GM12878 (cell line): ENCODE data around the gene SF3A1. TPM values are rescaled to one million over a fixed set of nuclear protein-coding genes. Genes with fewer than 3 reads are reported as not detected.
"Not testable (repeated sequence)": the region's sequence is repeated elsewhere in the genome, so short reads cannot be mapped to it uniquely, and the experiment has no call there.

Experiments
- ATAC-seq: fragments of 200-7000 bp; cut with Tn5 transposase; 3 replicates; pipeline ENCODE4 v1.9.1; 2020; ENCODE audit warnings: mild to moderate bottlenecking, moderate library complexity
- BruUV-seq: library from RNA; stranded (reverse); fragments of 400-500 nt; replicated peaks from 2 replicates; lab custom pipeline; 2021; lab: Mats Ljungman, UMichigan
- CTCF ChIA-PET: fragments of 300-600 bp; sonication (Branson Sonifier 250); formaldehyde crosslinking; extraction: SDS; loops from one replicate; lab custom pipeline; 2021; ENCODE audit warnings: inconsistent platforms; lab: Yijun Ruan, JAX
- POLR2A ChIA-PET: fragments of 350-600 bp; formaldehyde crosslinking; extraction: SDS; loops from one replicate; lab custom pipeline; 2021; ENCODE audit warnings: inconsistent platforms; lab: Charles Lee
- RAD21 ChIA-PET: fragments of 300-600 bp; sonication (Branson Sonifier 250); formaldehyde crosslinking; loops from one replicate; lab custom pipeline; 2023; ENCODE audit warnings: antibody characterized with exemption; ENCODE audit not compliant: unreplicated experiment; lab: Charles Lee
- SMC1A ChIA-PET: fragments of 300-600 bp; sonication (Branson Sonifier 250); formaldehyde crosslinking; loops from one replicate; lab custom pipeline; 2023; ENCODE audit not compliant: unreplicated experiment, uncharacterized antibody; lab: Charles Lee
- DNase-seq: peaks from one replicate; pipeline ENCODE4 v3.0.0-alpha.2; 2011; ENCODE audit warnings: low read depth, low spot score
- FAIRE-seq: peaks from 3 replicates; lab custom pipeline; 2011; peaks lifted over from hg19 to GRCh38; lab: Jason Lieb, UNC
- H2AFZ ChIP-seq: 2 replicates; pipeline ENCODE4 v1.6.0; 2011; ENCODE audit warnings: low read depth, low read length, control low read depth; ENCODE audit not compliant: control insufficient read depth
- H3K27ac ChIP-seq: 2 replicates; pipeline ENCODE4 v1.5.1; 2011; ENCODE audit warnings: control low read depth; ENCODE audit not compliant: control insufficient read depth, insufficient read depth
- H3K27me3 ChIP-seq, 2 experiments: replicated peaks in 1 of 2; 2 replicates each; pipeline versions ENCODE4 v1.6.0 to v1.6.1; 2011; ENCODE audit warnings: low read length in 1 of 2; ENCODE audit not compliant: control insufficient read depth in 2 of 2, insufficient read depth in 2 of 2
- H3K36me3 ChIP-seq, 2 experiments: 2 replicates each; pipeline ENCODE4 v1.5.1; 2011; ENCODE audit warnings: low read length in 1 of 2; ENCODE audit not compliant: control insufficient read depth in 2 of 2, insufficient read depth in 2 of 2
- H3K4me1 ChIP-seq: 2 replicates; pipeline ENCODE4 v1.6.1; 2011; ENCODE audit warnings: mild to moderate bottlenecking, low read length, moderate library complexity, mixed read lengths; ENCODE audit not compliant: control insufficient read depth, insufficient read depth
- H3K4me2 ChIP-seq: 2 replicates; pipeline ENCODE4 v1.6.0; 2011; ENCODE audit warnings: control low read depth; ENCODE audit not compliant: control insufficient read depth, insufficient read depth
- H3K4me3 ChIP-seq: fragments of 200-600 bp; sonication (generic); 2 replicates; pipeline ENCODE4 v1.5.1; 2016
- H3K79me2 ChIP-seq: 2 replicates; pipeline ENCODE4 v1.6.0; 2011; ENCODE audit warnings: low read length; ENCODE audit not compliant: control insufficient read depth, insufficient read depth
- H3K9ac ChIP-seq: 2 replicates; pipeline ENCODE4 v1.8.0; 2011; ENCODE audit warnings: low read length, control low read depth, mixed read lengths; ENCODE audit not compliant: control insufficient read depth, insufficient read depth
- H3K9me3 ChIP-seq: replicated peaks from 3 replicates; pipeline ENCODE4 v1.5.1; 2011; ENCODE audit warnings: mild to moderate bottlenecking, low read length; ENCODE audit not compliant: control insufficient read depth, insufficient read depth
- H4K20me1 ChIP-seq: 2 replicates; pipeline ENCODE4 v1.6.0; 2011; ENCODE audit not compliant: control insufficient read depth, insufficient read depth
- CBX3 ChIP-seq: fragments of 200-600 bp; sonication (generic); IDR thresholded peaks from 2 replicates; pipeline ENCODE4 v1.6.1; 2016; ENCODE audit warnings: low read depth, borderline replicate concordance
- ESRRA ChIP-seq: IDR thresholded peaks from 2 replicates; pipeline ENCODE4 v1.6.1; 2012; ENCODE audit warnings: mild to moderate bottlenecking, low read length, improper control_type of control experiment
- ETV6 ChIP-seq, 2 experiments: fragments of 450-650 bp in 1 of 2; IDR thresholded peaks in 1 of 2; conservative IDR thresholded peaks in 1 of 2; 2 replicates each; pipeline ENCODE4 v1.6.1; 2014; ENCODE audit warnings: antibody characterized with exemption in 1 of 2, borderline replicate concordance in 1 of 2, low read depth in 1 of 2, mild to moderate bottlenecking in 1 of 2, moderate library complexity in 1 of 2
- EZH2 ChIP-seq: IDR thresholded peaks from 2 replicates; pipeline ENCODE4 v1.6.1; 2012; ENCODE audit warnings: low read depth, mild to moderate bottlenecking, control low read depth, inconsistent platforms, low read length, borderline replicate concordance; ENCODE audit not compliant: control insufficient read depth
- IKZF2 ChIP-seq, 2 experiments: fragments of 450-650 bp; IDR thresholded peaks; 2 replicates each; pipeline ENCODE4 v1.6.1; 2017; ENCODE audit warnings: mild to moderate bottlenecking in 2 of 2, moderate library complexity in 2 of 2
- LARP7 ChIP-seq: fragments of 450-650 bp; IDR thresholded peaks from 2 replicates; pipeline ENCODE4 v1.6.1; 2017; ENCODE audit warnings: mild to moderate bottlenecking
- NFIC ChIP-seq: IDR thresholded peaks from 2 replicates; pipeline ENCODE4 v1.6.1; 2012; ENCODE audit warnings: low read depth, mild to moderate bottlenecking, inconsistent platforms, low read length, moderate library complexity
- PBX3 ChIP-seq: IDR thresholded peaks from 2 replicates; pipeline ENCODE4 v1.6.1; 2011; ENCODE audit warnings: mild to moderate bottlenecking, low read depth, low read length, moderate library complexity; ENCODE audit not compliant: insufficient replicate concordance
- PML ChIP-seq: IDR thresholded peaks from 2 replicates; pipeline ENCODE4 v1.6.1; 2012; ENCODE audit warnings: low read length, inconsistent platforms
- REST ChIP-seq: IDR thresholded peaks from 2 replicates; pipeline ENCODE4 v1.6.1; 2012; ENCODE audit warnings: mild to moderate bottlenecking, low read depth, low read length
- SMC3 ChIP-seq: IDR thresholded peaks from 2 replicates; pipeline ENCODE4 v1.6.1; 2011; ENCODE audit warnings: low read length, improper control_type of control experiment, borderline replicate concordance
- ZNF622 ChIP-seq: fragments of 450-650 bp; IDR thresholded peaks from 2 replicates; pipeline ENCODE4 v1.6.1; 2017; ENCODE audit warnings: mild to moderate bottlenecking, inconsistent platforms
- WGBS: methylation state at CpG from one replicate; pipeline ENCODE4 v1.1.6; 2016; ENCODE audit warnings: low lambda C conversion rate; ENCODE audit not compliant: insufficient replicate concordance, insufficient coverage; ENCODE audit errors: missing lambda C conversion rate; 5-methylcytosine and 5-hydroxymethylcytosine counted together
- in situ Hi-C: fragments of 300-500 bp; cut with MboI; formaldehyde crosslinking; loops from 9 replicates; pipeline ENCODE4 v1.14.3; 2018; ENCODE audit warnings: mixed read lengths
- intact Hi-C: fragments of 100-400 bp; cut with micrococcal nuclease; formaldehyde crosslinking; loops from one replicate; pipeline ENCODE4 v1.14.2; 2022; ENCODE audit not compliant: unreplicated experiment
- polyA plus RNA-seq, 11 experiments: library from polyadenylated mRNA; depleted of rRNA in 4 of 11; unstranded in 6 of 11; stranded (reverse) in 5 of 11; fragments of >200 nt; fragmentation: Nextera tagmentation in 4 of 11; fragmentation: Illumina TruSeq in 1 of 11; extraction: Ambion mirVana in 4 of 11; extraction: Trizol in 1 of 11; gene quantifications; 1 replicate in 1 of 11; 2 replicates in 10 of 11; pipeline versions ENCODE4 v1.2.1 to v1.2.3, GENCODE V29; 2011 to 2016; ENCODE audit warnings: inconsistent platforms in 2 of 11, missing spikeins in 2 of 11, low read depth in 1 of 11
- total RNA-seq, 4 experiments: library from RNA; depleted of rRNA in 3 of 4; stranded (reverse); fragments of >200 nt in 3 of 4; fragmentation: Illumina TruSeq in 1 of 4; extraction: Trizol in 1 of 4; gene quantifications; 2 replicates each; pipeline versions ENCODE4 v1.2.1 to v1.2.3, GENCODE V29; 2013 to 2021

SF3A1 gene
- total and polyA plus RNA-seq, 10 of the 15 experiments (the other 5 are each of a cell fraction or from before 2014, with no cell fraction given) = 10.4 to 239 (median 46.0) TPM

GRCh38 chr22:30338802-30339201, 17.9 kb downstream of the SF3A1 start (continued):
- TF ChIP-seq REST (no peak), EZH2 (no peak), ETV6 (conservative IDR thresholded peaks at IDR 0.05 in 1 of 2, IDR thresholded peaks at IDR 0.05 in 1 of 2; ENCODE audit: borderline replicate concordance in 1 of 2, low read depth in 1 of 2) (no peak), CBX3 (no peak), PML (no peak), SMC3 (no peak), NFIC (no peak), ZNF622 (no peak), ESRRA (no peak), PBX3 (no peak), IKZF2 (IDR thresholded peaks at IDR 0.05) (no peak), LARP7 (no peak)

- H3K79me2 ChIP-seq, H2AFZ ChIP-seq, FAIRE-seq, SMC1A ChIA-PET, H3K27ac ChIP-seq, H3K9ac ChIP-seq, H3K9me3 ChIP-seq, H4K20me1 ChIP-seq, H3K27me3 ChIP-seq, DNase-seq, H3K4me3 ChIP-seq, H3K4me1 ChIP-seq, intact Hi-C loops, H3K4me2 ChIP-seq, in situ Hi-C loops, BruUV-seq, ATAC-seq: not testable (repeated sequence)
- CTCF ChIA-PET = interaction anchor here (1.3 to 1.5 kb wide), 2 partner anchors 10 to 50 kb away, joined by 3 to 7 read pairs; no protein-coding TSS in a partner anchor
- RAD21 ChIA-PET = interaction anchor here (2.1 kb wide), 1 partner anchor 12 kb away, joined by 4 read pairs; the partner anchor contains the start of gene TBC1D10A
- POLR2A ChIA-PET = interaction anchor here (0.7 kb wide), 1 partner anchor 87 kb away, joined by 6 read pairs; the partner anchor contains the start of gene MTFP1
- 92% methylated on average over 9 of the region's 9 CpGs for WGBS
- H3K36me3 ChIP-seq = peaks cover 66 to 67% of the 10 kb centered on the region in 2 experiments
Observed at GRCh38 chr22:30338341-30338740, 18.4 kb downstream of the SF3A1 start.
